ENCODE data around the gene KRTAP19-7. TPM values are rescaled to one million over a fixed set of nuclear protein-coding genes. Genes with fewer than 3 reads are reported as not detected.

Gene KRTAP19-7
- total and polyA plus RNA-seq, 8 donors: not detected

DNA sequence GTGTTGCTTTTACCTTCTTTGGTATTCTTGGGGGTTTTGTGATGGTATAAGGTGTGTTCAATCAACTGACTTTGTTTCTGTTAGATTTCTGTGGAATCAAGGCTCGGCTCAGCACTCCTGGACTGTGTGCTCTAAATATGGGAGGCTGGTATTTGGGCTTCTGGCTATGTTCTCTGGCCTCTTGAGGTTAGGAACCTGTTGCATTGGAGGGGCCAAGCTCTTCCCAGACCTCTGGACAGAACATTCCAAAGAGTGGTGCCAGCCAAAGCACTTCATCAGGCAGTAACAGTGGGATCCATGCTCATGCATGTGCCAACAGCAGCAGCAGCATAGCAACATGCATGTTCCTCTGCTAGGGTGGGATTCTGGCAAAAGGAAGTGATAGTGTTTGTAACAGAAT is 8.3 kb downstream of the KRTAP19-7 start:
- no peak overlapping the region for H3K27ac ChIP-seq
- 66 to 83% methylated on average over 1 of the region's 1 CpG for WGBS, 2 donors
- TF ChIP-seq CTCF (IDR thresholded peaks at IDR 0.05): no peak
- DNase-seq: no peak
- no peaks in the 10 kb centered on the region for H3K9me3 ChIP-seq
- intact Hi-C loops (cut with DNase I): no loop called here
- no peaks in the 10 kb centered on the region for H3K4me1 ChIP-seq
- no peak for ATAC-seq
- H3K27me3 ChIP-seq: no peaks in the 10 kb centered on the region
- no peak overlapping the region for H3K4me3 ChIP-seq
- FAIRE-seq: no peak
- H3K36me3 ChIP-seq: no peaks in the 10 kb centered on the region

DNA sequence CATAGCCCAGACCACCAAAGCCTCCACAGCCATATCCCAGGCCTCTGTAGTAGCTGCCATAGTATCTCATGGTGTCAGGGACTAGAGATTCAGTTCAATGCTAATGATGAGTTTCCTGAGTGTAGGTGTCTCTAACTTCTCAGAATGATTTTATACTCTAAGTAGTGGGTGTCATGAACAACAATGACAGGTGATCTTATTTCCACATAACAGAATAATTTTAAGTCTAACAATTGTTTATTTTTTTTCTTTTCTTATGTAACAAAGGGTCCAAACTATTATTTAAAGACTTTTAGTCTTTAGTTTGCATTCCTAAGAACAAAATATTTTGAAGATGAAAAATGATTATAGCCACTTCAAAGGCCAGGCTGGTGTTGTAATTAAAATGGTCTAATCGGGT is 19.4 kb downstream of the KRTAP19-7 start, which contains the start of gene KRTAP19-6:
TSS of gene KRTAP19-6 (minus strand) at position 101 of the 400 bp plus-strand sequence. CDS start at position 70, 31 bp downstream.
- 59 to 69% methylated on average over 1 of the region's 1 CpG for WGBS, 2 donors
- Histone ChIP-seq H3K4me1 (no peaks in the 10 kb centered on the region), H3K27ac (no peak within 1 kb of the TSS), H3K4me3 (no peak within 1 kb of the TSS), H3K27me3 (no peaks in the 10 kb centered on the region), H3K36me3 (no peaks in the 10 kb centered on the region), H3K9me3 (no peaks in the 10 kb centered on the region)
- TF ChIP-seq CTCF (IDR thresholded peaks at IDR 0.05): no peak
- no peak for FAIRE-seq
- intact Hi-C loops (cut with DNase I): no loop called here
- DNase-seq: no peak
- ATAC-seq: no peak

GRCh38 chr21:30518876-30519275 is 42.2 kb downstream of the KRTAP19-7 start:
- DNase-seq: no peak
- no peaks in the 10 kb centered on the region for H3K27me3 ChIP-seq
- 57 to 67% methylated on average over 1 of the region's 1 CpG for WGBS, 2 donors
- H3K4me3 ChIP-seq: no peak overlapping the region
- no peaks in the 10 kb centered on the region for H3K9me3 ChIP-seq
- no peaks in the 10 kb centered on the region for H3K4me1 ChIP-seq
- no peaks in the 10 kb centered on the region for H3K36me3 ChIP-seq
- intact Hi-C loops (cut with DNase I): no loop called here
- ATAC-seq: no peak
- no peak overlapping the region for H3K27ac ChIP-seq
- no peak for TF ChIP-seq CTCF (IDR thresholded peaks at IDR 0.05)
- no peak for FAIRE-seq

DNA sequence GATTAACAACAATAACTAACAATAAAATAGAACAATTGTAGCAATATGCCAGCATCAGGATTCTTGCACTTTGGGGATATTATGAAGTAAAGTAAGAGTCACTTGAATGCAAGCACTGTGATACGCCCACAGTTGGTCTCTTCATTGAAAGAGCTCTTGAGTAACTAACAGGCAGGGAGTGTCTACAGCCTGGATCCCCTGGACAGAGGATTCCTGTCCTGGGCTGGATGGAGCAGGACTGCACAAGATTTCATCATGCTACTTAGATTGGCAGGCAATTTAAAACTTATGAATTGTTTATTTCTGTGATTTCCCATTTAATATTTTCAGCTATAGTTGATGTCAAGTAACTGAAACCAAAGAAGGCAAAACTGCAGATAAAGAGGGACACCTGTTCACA is 45.4 kb downstream of the KRTAP19-7 start:
- Histone ChIP-seq H3K27ac (no peak overlapping the region), H3K27me3 (no peaks in the 10 kb centered on the region), H3K36me3 (no peaks in the 10 kb centered on the region), H3K9me3 (no peaks in the 10 kb centered on the region), H3K4me1 (no peaks in the 10 kb centered on the region), H3K4me3 (no peak overlapping the region)
- no peak for TF ChIP-seq CTCF (IDR thresholded peaks at IDR 0.05)
- ATAC-seq (no peak), DNase-seq (no peak), FAIRE-seq (no peak)
- 71 to 74% methylated on average over 1 of the region's 1 CpG for WGBS, 2 donors
- intact Hi-C loops (cut with DNase I): no loop called here

Other genes starting within 250 kb of the KRTAP19-7 start
- gene KRTAP26-1, start 241.0 kb downstream of the KRTAP19-7 start, total RNA-seq: not detected
- gene KRTAP26-1, start 241.0 kb downstream of the KRTAP19-7 start, polyA plus RNA-seq: not detected
- gene KRTAP27-1, start 223.6 kb downstream of the KRTAP19-7 start, total RNA-seq: not detected
- not detected for gene KRTAP27-1, start 223.6 kb downstream of the KRTAP19-7 start, polyA plus RNA-seq
- gene KRTAP23-1, start 212.7 kb downstream of the KRTAP19-7 start, total RNA-seq: not detected
- gene KRTAP23-1, start 212.7 kb downstream of the KRTAP19-7 start, polyA plus RNA-seq: not detected
- gene KRTAP13-2, start 189.0 kb downstream of the KRTAP19-7 start, total RNA-seq: not detected
- gene KRTAP13-2, start 189.0 kb downstream of the KRTAP19-7 start, polyA plus RNA-seq: not detected
- gene KRTAP13-1, start 165.3 kb downstream of the KRTAP19-7 start, total RNA-seq: not detected
- gene KRTAP13-1, start 165.3 kb downstream of the KRTAP19-7 start, polyA plus RNA-seq: not detected
- not detected for gene KRTAP13-3, start 135.4 kb downstream of the KRTAP19-7 start, total RNA-seq
- gene KRTAP13-3, start 135.4 kb downstream of the KRTAP19-7 start, polyA plus RNA-seq: not detected
- not detected for gene KRTAP13-4, start 131.1 kb downstream of the KRTAP19-7 start, total RNA-seq
- not detected for gene KRTAP13-4, start 131.1 kb downstream of the KRTAP19-7 start, polyA plus RNA-seq
- not detected for gene KRTAP15-1, start 121.0 kb downstream of the KRTAP19-7 start, total RNA-seq
- gene KRTAP15-1, start 121.0 kb downstream of the KRTAP19-7 start, polyA plus RNA-seq: not detected
- gene KRTAP19-1, start 80.9 kb downstream of the KRTAP19-7 start, total RNA-seq: not detected
- gene KRTAP19-1, start 80.9 kb downstream of the KRTAP19-7 start, polyA plus RNA-seq: not detected
- gene KRTAP19-2, start 73.9 kb downstream of the KRTAP19-7 start, total RNA-seq: not detected
- gene KRTAP19-2, start 73.9 kb downstream of the KRTAP19-7 start, polyA plus RNA-seq: not detected
- gene KRTAP19-3, start 69.3 kb downstream of the KRTAP19-7 start, total RNA-seq: not detected
- gene KRTAP19-3, start 69.3 kb downstream of the KRTAP19-7 start, polyA plus RNA-seq: not detected
- gene KRTAP19-4, start 64.1 kb downstream of the KRTAP19-7 start, total RNA-seq: not detected
- not detected for gene KRTAP19-4, start 64.1 kb downstream of the KRTAP19-7 start, polyA plus RNA-seq
- not detected for gene KRTAP19-5, start 59.2 kb downstream of the KRTAP19-7 start, total RNA-seq
- gene KRTAP19-5, start 59.2 kb downstream of the KRTAP19-7 start, polyA plus RNA-seq: not detected
- gene KRTAP19-6, start 19.4 kb downstream of the KRTAP19-7 start, total RNA-seq: not detected
- gene KRTAP19-6, start 19.4 kb downstream of the KRTAP19-7 start, polyA plus RNA-seq: not detected
- gene KRTAP22-2, start 29.1 kb upstream of the KRTAP19-7 start, total RNA-seq: not detected
- not detected for gene KRTAP22-2, start 29.1 kb upstream of the KRTAP19-7 start, polyA plus RNA-seq
- gene KRTAP6-3, start 31.1 kb upstream of the KRTAP19-7 start, total RNA-seq: not detected
- not detected for gene KRTAP6-3, start 31.1 kb upstream of the KRTAP19-7 start, polyA plus RNA-seq
- not detected for gene KRTAP6-2, start 37.6 kb upstream of the KRTAP19-7 start, total RNA-seq
- not detected for gene KRTAP6-2, start 37.6 kb upstream of the KRTAP19-7 start, polyA plus RNA-seq
- not detected for gene KRTAP22-1, start 39.8 kb upstream of the KRTAP19-7 start, total RNA-seq
- gene KRTAP22-1, start 39.8 kb upstream of the KRTAP19-7 start, polyA plus RNA-seq: not detected
- gene KRTAP6-1, start 52.6 kb upstream of the KRTAP19-7 start, total RNA-seq: not detected
- not detected for gene KRTAP6-1, start 52.6 kb upstream of the KRTAP19-7 start, polyA plus RNA-seq
- gene KRTAP20-1, start 55.1 kb upstream of the KRTAP19-7 start, total RNA-seq: not detected
- not detected for gene KRTAP20-1, start 55.1 kb upstream of the KRTAP19-7 start, polyA plus RNA-seq
- gene KRTAP20-4, start 59.3 kb upstream of the KRTAP19-7 start, total RNA-seq: not detected
- not detected for gene KRTAP20-4, start 59.3 kb upstream of the KRTAP19-7 start, polyA plus RNA-seq
- gene KRTAP20-2, start 73.9 kb upstream of the KRTAP19-7 start, total RNA-seq: not detected
- gene KRTAP20-2, start 73.9 kb upstream of the KRTAP19-7 start, polyA plus RNA-seq: not detected
- not detected for gene KRTAP20-3, start 81.5 kb upstream of the KRTAP19-7 start, total RNA-seq
- not detected for gene KRTAP20-3, start 81.5 kb upstream of the KRTAP19-7 start, polyA plus RNA-seq
- gene KRTAP21-3, start 157.5 kb upstream of the KRTAP19-7 start, total RNA-seq: not detected
- not detected for gene KRTAP21-3, start 157.5 kb upstream of the KRTAP19-7 start, polyA plus RNA-seq
- gene KRTAP21-2, start 185.9 kb upstream of the KRTAP19-7 start, total RNA-seq: not detected
- not detected for gene KRTAP21-2, start 185.9 kb upstream of the KRTAP19-7 start, polyA plus RNA-seq
- gene KRTAP21-1, start 194.1 kb upstream of the KRTAP19-7 start, total RNA-seq: not detected
- not detected for gene KRTAP21-1, start 194.1 kb upstream of the KRTAP19-7 start, polyA plus RNA-seq